ENCODE data around the gene ADARB1. TPM values are rescaled to one million over a fixed set of nuclear protein-coding genes. Genes with fewer than 3 reads are reported as not detected.

The ADARB1 gene
- polyA plus RNA-seq, 3 donors from 2014 or later, result 3.0 to 4.5 (median 3.4) TPM

- no peak overlapping the region for H3K4me3 Mint-ChIP-seq
- no peaks in the 10 kb centered on the region for H3K4me1 Mint-ChIP-seq
- no peak overlapping the region for H3K27ac Mint-ChIP-seq
- no peaks in the 10 kb centered on the region for H3K36me3 Mint-ChIP-seq
- no peak for DNase-seq
- H3K9me3 Mint-ChIP-seq, result peaks cover 0 to 15% (median 7%) of the 10 kb centered on the region in 6 donors
- H3K27me3 Mint-ChIP-seq (ENCODE audit: low read depth in 3 of 3), result peaks cover 9 to 24% (median 12%) of the 10 kb centered on the region in 3 donors
These were observed 28.9 kb upstream of the ADARB1 start for GRCh38 chr21:45045481-45045880.

GRCh38 chr21:45047257-45047656, 27.1 kb upstream of the ADARB1 start:
- no peak overlapping the region for H3K4me3 Mint-ChIP-seq
- no peaks in the 10 kb centered on the region for H3K4me1 Mint-ChIP-seq
- H3K27ac Mint-ChIP-seq, result no peak overlapping the region
- H3K9me3 Mint-ChIP-seq, result peaks cover 0 to 15% (median 7%) of the 10 kb centered on the region in 6 donors
- peaks cover 9 to 23% (median 10%) of the 10 kb centered on the region in 3 donors for H3K27me3 Mint-ChIP-seq (ENCODE audit: low read depth in 3 of 3)
- DNase-seq, result no peak
- no peaks in the 10 kb centered on the region for H3K36me3 Mint-ChIP-seq

- H3K27me3 Mint-ChIP-seq (ENCODE audit: low read depth in 3 of 3), result peaks cover 9 to 25% (median 11%) of the 10 kb centered on the region in 3 donors
- peaks cover 0 to 15% (median 7%) of the 10 kb centered on the region in 6 donors for H3K9me3 Mint-ChIP-seq
- no peak for DNase-seq
- no peaks in the 10 kb centered on the region for H3K4me1 Mint-ChIP-seq
- no peaks in the 10 kb centered on the region for H3K36me3 Mint-ChIP-seq
- H3K27ac Mint-ChIP-seq, result no peak overlapping the region
- H3K4me3 Mint-ChIP-seq, result no peak overlapping the region
These were observed 26.2 kb upstream of the ADARB1 start for GRCh38 chr21:45048026-45048698.

- no peak overlapping the region for H3K4me3 Mint-ChIP-seq
- no peak overlapping the region for H3K27ac Mint-ChIP-seq
- peaks cover 9 to 29% (median 13%) of the 10 kb centered on the region in 3 donors for H3K27me3 Mint-ChIP-seq (ENCODE audit: low read depth in 3 of 3)
- H3K36me3 Mint-ChIP-seq, result no peaks in the 10 kb centered on the region
- no peak for DNase-seq
- peaks cover 0 to 15% (median 7%) of the 10 kb centered on the region in 6 donors for H3K9me3 Mint-ChIP-seq
- no peaks in the 10 kb centered on the region for H3K4me1 Mint-ChIP-seq
These were observed 25.4 kb upstream of the ADARB1 start for GRCh38 chr21:45048968-45049367.

- Mint-ChIP-seq H3K36me3 (no peaks in the 10 kb centered on the region), H3K9me3 (peaks cover 0 to 15% (median 7%) of the 10 kb centered on the region in 6 donors), H3K4me1 (no peaks in the 10 kb centered on the region), H3K27ac (no peak overlapping the region), H3K4me3 (no peak overlapping the region), H3K27me3 (ENCODE audit: low read depth in 3 of 3) (peaks cover 10 to 29% (median 13%) of the 10 kb centered on the region in 3 donors)
- no peak for DNase-seq
These were observed 24.6 kb upstream of the ADARB1 start for GRCh38 chr21:45049714-45050344.

GRCh38 chr21:45050345-45050796, 24.0 kb upstream of the ADARB1 start:
- no peaks in the 10 kb centered on the region for H3K36me3 Mint-ChIP-seq
- H3K9me3 Mint-ChIP-seq, result peaks cover 0 to 15% (median 7%) of the 10 kb centered on the region in 6 donors
- no peak overlapping the region for H3K4me3 Mint-ChIP-seq
- no peaks in the 10 kb centered on the region for H3K4me1 Mint-ChIP-seq
- peaks cover 8 to 29% (median 13%) of the 10 kb centered on the region in 3 donors for H3K27me3 Mint-ChIP-seq (ENCODE audit: low read depth in 3 of 3)
- no peak overlapping the region for H3K27ac Mint-ChIP-seq
- DNase-seq, result no peak

GRCh38 chr21:45050797-45051489, 23.4 kb upstream of the ADARB1 start:
- Mint-ChIP-seq H3K9me3 (peaks cover 0 to 15% (median 7%) of the 10 kb centered on the region in 6 donors), H3K4me1 (no peaks in the 10 kb centered on the region), H3K27ac (no peak overlapping the region), H3K36me3 (no peaks in the 10 kb centered on the region), H3K27me3 (ENCODE audit: low read depth in 3 of 3) (peaks cover 8 to 25% (median 13%) of the 10 kb centered on the region in 3 donors), H3K4me3 (no peak overlapping the region)
- no peak for DNase-seq

GRCh38 chr21:45051580-45052434, 22.6 kb upstream of the ADARB1 start:
- Mint-ChIP-seq H3K4me1 (no peaks in the 10 kb centered on the region), H3K27me3 (ENCODE audit: low read depth in 3 of 3) (peaks cover 8 to 21% (median 13%) of the 10 kb centered on the region in 3 donors), H3K9me3 (peaks cover 0 to 10% (median 5%) of the 10 kb centered on the region in 6 donors), H3K36me3 (no peaks in the 10 kb centered on the region), H3K27ac (no peak overlapping the region), H3K4me3 (no peak overlapping the region)
- DNase-seq, result no peak

GRCh38 chr21:45052960-45053359, 21.4 kb upstream of the ADARB1 start:
- H3K27me3 Mint-ChIP-seq (ENCODE audit: low read depth in 3 of 3), result peaks cover 8 to 19% (median 10%) of the 10 kb centered on the region in 3 donors
- no peak overlapping the region for H3K4me3 Mint-ChIP-seq
- no peaks in the 10 kb centered on the region for H3K36me3 Mint-ChIP-seq
- H3K9me3 Mint-ChIP-seq, result no peaks in the 10 kb centered on the region
- H3K27ac Mint-ChIP-seq, result no peak overlapping the region
- no peaks in the 10 kb centered on the region for H3K4me1 Mint-ChIP-seq
- no peak for DNase-seq

- no peak for DNase-seq
- no peaks in the 10 kb centered on the region for H3K36me3 Mint-ChIP-seq
- H3K27ac Mint-ChIP-seq, result no peak overlapping the region
- no peaks in the 10 kb centered on the region for H3K9me3 Mint-ChIP-seq
- H3K4me1 Mint-ChIP-seq, result no peaks in the 10 kb centered on the region
- H3K27me3 Mint-ChIP-seq (ENCODE audit: low read depth in 3 of 3), result peaks cover 6 to 21% (median 9%) of the 10 kb centered on the region in 3 donors
- no peak overlapping the region for H3K4me3 Mint-ChIP-seq
These were observed 20.7 kb upstream of the ADARB1 start for GRCh38 chr21:45053561-45054226.

- H3K27me3 Mint-ChIP-seq (ENCODE audit: low read depth in 3 of 3), result peaks cover 6 to 21% (median 6%) of the 10 kb centered on the region in 3 donors
- no peaks in the 10 kb centered on the region for H3K36me3 Mint-ChIP-seq
- no peaks in the 10 kb centered on the region for H3K9me3 Mint-ChIP-seq
- no peak overlapping the region for H3K4me3 Mint-ChIP-seq
- no peak overlapping the region for H3K27ac Mint-ChIP-seq
- no peak for DNase-seq
- H3K4me1 Mint-ChIP-seq, result no peaks in the 10 kb centered on the region
These were observed 20.0 kb upstream of the ADARB1 start for GRCh38 chr21:45054227-45054926.

- Mint-ChIP-seq H3K4me3 (no peak overlapping the region), H3K27ac (no peak overlapping the region), H3K36me3 (no peaks in the 10 kb centered on the region), H3K9me3 (no peaks in the 10 kb centered on the region), H3K4me1 (no peaks in the 10 kb centered on the region), H3K27me3 (ENCODE audit: low read depth in 3 of 3) (peaks cover 6 to 21% (median 8%) of the 10 kb centered on the region in 3 donors)
- no peak for DNase-seq
These were observed 19.3 kb upstream of the ADARB1 start for GRCh38 chr21:45054927-45055612.

Measured in immature natural killer cell (primary cell).